ENCODE results near the gene NXPE4. TPM values are rescaled to one million over a fixed set of nuclear protein-coding genes. Genes with fewer than 3 reads are reported as not detected.
"Not testable (repeated sequence)": the region's sequence is repeated elsewhere in the genome, so short reads cannot be mapped to it uniquely, and the experiment has no call there.

NXPE4 gene
- total RNA-seq, 1 donor from 2014 or later, result not detected

DNA sequence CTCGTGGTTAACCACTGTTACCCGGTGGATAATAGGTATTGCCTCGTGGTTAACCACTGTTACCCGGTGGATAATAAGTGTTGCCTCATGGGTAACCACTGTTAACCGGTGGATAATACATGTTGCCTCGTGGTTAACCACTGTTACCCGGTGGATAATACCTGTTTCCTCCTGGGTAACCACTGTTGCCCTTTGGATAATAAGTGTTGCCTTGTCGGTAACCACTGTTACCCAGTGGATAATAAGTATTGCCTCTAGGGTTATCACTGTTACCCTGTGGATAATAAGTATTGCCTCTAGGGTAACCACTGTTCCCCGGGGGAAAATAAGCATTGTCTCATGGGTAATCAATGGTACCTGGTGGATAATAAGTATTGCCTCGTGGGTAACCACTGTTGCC lies 15.0 kb upstream of the NXPE4 start:
- no peak for DNase-seq

DNA sequence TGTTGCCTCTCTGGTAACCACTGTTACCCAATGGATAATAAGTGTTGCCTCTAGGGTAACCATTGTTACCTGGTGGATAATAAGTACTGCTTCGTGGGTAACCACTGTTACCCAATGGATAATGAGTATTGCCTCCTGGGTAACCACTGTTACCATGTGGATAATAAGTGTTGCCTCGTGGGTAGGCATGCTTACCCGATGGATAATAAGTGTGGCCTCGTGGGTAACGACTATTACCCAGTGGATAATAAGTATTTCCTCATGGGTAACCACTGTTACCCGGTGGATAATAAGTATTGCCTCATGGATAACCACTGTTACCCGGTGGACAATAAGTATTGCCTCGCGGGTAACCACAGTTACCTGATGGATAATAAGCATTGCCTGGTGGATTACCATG lies 13.8 kb upstream of the NXPE4 start:
- no peak for DNase-seq

DNA sequence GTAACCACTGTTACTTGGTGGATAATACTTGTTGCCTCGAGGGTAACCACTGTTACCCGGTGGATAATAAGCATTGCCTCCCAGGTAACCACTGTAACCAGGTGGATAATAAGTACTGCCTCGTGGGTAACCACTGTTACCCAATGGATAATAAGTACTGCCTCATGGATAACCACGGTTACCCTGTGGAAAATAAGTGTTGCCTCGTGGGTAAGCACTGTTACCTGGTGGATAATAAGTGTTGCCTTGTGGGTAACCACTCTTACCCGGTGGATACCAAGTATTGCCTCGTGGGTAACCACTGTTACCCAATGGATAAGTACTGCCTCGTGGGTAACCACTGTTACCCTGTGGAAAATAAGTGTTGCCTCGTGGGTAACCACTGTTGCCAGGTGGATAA lies 13.0 kb upstream of the NXPE4 start:
- not testable (repeated sequence) for DNase-seq

DNA sequence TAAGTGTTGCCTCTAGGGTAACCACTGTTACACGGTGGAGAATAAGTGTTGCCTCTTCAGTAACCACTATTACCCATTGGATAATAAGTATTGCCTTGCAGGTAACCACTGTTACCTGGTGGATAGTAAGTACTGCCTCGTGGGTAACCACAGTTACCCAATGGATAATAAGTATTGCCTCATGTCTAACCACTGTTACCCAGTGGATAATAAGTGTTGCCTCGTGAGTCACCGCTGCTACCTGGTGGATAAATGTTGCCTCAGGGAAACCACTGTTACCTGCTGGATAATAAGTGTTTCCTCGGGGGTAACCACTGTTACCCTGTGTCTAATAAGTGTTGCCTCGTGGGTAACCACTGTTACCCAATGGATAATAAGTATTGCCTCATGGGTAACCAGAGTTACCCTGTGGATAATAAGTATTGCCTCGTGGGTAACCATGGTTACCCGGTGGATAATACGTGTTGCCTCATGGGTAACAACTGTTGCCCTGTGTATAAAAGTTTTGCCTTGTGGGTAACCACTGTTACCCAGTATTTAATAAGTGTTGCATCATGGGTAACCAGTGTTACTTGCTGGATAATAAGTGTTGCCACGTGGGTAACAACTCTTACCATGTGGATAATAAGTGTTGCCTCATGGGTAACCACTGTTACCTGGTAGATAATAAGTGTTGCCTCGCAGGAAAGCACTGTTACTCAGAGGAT lies 12.3 kb upstream of the NXPE4 start:
- no peak for DNase-seq

DNA sequence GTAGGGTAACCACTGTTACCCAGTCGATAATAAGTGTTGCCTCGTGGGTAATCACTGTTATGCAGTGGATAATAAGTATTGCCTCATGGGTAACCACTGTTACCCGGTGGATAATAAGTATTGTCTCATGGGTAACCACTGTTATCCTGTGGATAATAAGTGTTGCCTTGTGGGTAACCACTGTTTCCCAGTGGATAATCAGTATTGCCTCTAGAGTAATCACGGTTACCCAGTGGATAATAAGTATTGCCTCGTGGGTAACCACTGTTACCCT lies 11.2 kb upstream of the NXPE4 start:
- not testable (repeated sequence) for DNase-seq

DNA sequence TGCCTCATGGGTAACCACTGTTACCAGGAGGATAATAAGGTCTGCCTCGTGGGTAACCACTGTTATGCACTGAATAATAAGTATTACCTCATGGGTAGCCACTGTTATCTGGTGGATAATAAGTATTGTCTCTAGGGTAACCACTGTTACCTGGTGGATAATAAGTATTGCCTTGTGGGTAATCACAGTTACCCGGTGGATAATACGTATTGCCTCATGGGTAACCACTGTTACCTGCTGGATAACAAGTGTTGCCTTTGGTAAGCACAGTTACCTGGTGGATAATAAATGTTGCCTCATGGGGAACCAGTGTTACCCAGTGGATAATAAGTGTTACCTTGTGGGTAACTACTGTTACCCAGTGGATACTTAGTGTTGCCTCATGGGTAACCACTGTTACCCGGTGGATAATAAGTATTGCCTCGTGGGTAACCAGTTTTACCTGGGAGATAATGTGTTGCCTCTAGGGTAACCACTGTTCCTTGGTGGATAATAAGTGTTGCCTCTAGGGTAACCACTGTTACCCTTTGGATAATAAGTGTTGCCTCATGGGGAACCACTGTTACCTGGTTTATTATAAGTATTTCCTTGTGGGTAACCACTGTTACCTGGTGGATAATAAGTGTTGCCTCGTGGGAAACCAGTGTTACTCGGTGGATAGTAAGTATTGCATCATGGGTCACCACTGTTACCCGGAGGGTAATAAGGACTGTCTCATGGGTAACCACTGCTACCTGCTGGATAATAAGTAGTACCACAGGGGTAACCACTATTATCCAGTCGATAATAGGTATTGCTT lies 10.6 kb upstream of the NXPE4 start:
- no peak for DNase-seq

DNA sequence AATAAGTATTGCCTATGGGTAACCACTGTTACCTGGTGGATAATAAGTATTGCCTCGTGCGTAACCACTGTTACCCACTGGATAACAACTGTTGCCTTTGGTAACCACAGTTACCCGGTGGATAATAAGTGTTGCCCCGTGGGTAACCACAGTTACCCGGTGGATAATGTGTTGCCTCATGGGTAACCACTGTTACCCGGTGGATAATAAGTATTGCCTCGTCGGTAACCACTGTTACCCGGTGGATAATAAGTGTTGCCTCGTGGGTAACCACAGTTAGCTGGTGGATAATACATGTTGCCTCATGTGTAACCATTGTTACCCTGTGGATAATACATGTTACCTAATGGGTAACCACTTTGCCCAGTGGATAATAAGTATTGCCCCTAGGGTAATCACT lies 9.8 kb upstream of the NXPE4 start:
- DNase-seq, result no peak

DNA sequence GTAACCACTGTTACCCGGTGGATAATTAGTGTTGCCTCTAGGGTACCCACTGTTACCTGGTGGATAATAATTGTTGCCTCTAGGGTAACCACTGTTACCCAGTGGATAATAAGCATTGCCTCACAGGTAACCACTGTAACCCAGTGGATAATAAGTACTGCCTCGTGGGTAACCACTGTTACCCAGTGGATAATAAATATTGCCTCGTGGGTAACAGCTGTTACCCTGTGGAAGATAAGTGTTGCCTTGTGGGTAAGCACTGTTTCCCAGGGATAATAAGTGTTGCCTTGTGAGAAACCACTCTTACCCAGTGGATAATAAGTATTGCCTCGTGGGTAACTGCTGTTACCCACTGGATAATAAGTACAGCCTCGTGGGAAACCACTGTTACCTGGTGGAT lies 9.3 kb upstream of the NXPE4 start:
- no peak for DNase-seq

DNA sequence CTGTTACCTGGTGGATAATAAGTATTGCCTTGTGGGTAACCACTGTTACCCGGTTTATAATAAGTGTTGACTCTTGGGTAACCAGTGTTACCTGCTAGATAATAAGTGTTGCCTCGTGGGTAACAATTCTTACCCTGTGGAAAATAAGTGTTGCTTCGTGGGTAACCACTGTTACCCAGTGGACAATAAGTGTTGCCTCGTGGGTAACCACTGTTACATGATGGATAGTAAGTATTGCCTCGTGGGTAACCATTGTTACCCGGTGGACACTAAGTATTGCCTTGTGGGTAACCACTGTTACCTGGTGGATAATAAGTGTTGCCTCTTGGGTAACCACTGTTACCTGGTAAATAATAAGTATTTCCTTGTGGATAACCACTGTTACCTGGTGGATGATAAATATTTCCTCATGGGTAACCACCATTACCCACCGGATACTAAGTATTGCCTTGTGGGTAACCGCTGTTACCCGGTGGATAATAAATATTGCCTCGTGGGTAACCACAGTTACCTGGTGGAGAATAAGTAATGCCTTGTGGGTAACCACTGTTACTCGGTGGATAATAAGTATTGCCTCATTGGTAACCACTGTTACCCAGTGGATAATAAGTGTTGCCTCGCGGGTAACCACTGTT lies 8.7 kb upstream of the NXPE4 start:
- no peak for DNase-seq

DNA sequence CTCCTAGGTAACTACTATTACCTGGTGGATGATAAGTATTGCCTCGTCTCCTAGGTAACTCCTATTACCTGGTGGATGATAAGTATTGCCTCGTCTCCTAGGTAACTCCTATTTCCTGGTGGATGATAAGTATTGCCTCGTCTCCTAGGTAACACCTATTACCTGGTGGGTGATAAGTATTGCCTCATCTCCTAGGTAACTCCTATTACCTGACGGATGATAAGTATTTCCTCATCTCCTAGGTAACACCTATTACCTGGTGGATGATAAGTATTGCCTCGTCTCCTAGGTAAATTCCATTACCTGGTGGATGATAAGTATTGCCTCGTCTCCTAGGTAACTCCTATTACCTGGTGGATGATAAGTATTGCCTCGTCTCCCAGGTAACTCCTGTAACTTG lies 7.6 kb upstream of the NXPE4 start:
- DNase-seq, result not testable (repeated sequence)

DNA sequence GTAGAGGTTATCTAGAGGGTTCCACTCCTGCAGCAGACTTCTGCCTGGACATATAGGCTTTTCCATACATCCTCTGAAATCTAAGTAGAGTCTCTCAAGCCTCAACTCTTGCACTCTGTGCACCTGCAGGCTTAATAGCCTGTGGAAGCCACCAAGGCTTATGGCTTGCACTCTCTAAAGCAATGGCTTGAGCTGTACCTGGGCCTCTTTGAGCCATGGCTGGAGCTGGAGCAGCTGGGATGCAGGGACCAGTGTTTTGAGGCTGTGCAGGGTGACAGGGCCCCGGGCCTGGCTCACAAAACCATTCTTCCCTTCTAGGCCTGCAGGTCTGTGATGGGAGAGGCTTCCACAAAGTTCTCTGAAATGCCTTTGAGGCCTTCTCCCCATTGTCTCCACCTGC lies 2.9 kb upstream of the NXPE4 start:
- DNase-seq, result no peak

DNA sequence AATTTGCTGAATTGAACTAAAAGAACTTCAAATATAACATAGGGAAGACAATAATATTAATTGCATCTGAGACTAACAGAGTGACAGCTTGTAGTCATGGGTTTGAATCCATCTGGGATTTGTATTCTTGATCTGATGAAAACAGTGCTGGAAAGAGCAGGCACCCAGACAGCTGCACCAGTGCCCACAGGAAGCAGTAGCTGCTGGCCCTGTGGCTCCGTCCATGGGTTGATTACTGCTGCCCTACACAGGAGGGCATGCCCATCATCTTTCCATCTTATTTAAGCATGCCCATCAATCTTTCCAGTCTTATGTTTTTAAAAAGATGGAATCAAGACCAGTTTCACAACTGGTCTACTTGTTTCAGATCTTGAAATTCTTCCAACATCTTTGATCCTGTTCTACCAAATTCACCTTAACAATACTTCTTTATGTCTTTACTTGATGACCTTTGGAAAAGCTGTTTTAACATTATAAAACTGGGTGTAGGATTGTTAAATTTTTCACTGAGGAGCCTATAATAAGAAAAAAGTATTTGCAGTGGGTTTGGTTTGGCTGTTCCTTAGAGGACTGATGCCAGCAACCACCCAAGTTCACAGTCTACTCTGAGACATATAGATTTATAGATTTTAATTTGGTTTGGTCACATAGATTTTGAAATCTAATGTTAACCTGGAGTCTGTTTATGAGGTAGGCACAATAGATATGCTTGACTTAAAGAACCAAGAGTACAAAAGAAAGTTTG lies 761 bp upstream of the NXPE4 start:
- DNase-seq, result no peak

DNA sequence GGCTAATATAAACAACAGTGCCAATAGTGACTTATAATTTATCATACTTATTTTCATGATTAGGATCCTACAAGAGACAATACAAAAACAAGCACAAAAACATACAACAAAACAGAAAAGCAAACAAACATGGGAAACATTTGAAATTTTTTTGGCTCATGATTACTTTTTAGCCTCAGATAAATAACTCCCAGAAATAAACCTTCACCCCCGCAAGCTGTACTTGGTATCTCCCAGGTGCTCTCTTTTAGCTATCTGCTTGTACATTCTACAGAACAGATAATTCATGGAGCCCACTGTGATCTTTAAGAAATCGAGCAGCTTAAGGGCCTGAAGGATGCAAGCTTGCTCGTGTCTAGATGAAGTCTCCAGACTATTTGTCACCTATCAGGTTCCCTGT lies 883 bp downstream of the NXPE4 start:
- no peak for DNase-seq

DNA sequence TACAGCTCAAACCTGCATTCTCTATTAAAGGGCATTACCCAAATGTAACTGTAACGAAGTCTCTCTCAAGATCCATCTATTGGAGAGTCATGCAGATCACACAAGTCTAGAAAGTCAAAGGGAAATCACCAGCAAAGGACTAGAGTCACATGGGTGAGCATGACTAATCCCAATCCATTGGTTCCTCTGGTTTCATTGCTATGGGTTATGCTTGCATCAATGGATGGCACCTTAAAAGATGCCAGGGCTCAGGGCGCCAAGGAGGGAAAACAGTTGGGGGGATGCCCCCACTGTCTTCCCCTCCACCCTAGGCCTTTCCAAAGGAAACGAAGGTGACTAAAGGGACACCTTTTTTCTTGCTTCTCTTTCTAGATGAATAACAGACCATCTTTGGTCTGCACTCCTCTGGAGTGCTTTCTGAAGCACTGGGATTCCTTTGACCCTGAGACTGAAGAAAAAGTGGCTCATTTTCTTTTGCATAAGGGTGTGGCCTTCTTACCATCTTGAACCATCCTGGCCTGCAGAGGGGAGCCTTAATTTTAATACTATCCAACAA lies 8.1 kb downstream of the NXPE4 start:
- no peak for DNase-seq

DNA sequence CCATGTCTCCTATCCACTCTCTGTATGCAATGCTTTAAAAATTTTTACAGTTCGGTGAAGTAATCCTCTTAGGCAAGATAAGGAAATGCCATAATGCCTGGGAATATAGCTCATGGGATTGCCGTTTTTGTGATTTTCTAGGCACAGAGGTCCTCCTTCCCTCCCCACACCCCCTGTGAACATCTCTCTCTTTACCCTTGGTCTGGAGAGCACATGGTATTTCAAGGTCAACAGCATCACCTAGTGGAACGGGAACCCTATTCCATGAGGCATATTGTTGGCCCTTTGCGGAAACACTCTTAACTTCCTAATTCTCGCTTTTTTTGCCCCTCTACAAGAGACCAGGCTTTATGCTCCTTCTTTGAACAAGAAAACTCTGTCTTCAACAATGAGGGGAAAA lies 8.8 kb downstream of the NXPE4 start:
- no peak for DNase-seq

DNA sequence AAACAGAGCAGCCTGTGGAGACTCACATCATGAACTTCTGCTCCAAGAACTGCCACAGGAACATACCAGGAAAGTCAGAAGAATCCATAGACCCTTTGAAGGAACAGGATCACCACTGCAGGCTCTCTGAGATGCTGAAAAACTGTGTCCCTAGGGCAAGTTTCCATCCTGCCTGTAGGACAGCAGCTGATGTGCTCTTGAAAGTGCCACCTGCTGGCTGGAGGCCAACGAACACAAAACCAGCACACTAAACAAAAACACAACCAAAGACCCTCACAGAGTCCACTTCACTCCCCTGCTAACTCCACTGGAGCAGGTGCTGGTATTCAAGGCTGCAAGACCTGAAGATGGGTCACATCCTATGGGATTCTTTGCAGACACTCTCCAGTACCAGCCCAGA lies 23.9 kb downstream of the NXPE4 start:
- no peak for DNase-seq

DNA sequence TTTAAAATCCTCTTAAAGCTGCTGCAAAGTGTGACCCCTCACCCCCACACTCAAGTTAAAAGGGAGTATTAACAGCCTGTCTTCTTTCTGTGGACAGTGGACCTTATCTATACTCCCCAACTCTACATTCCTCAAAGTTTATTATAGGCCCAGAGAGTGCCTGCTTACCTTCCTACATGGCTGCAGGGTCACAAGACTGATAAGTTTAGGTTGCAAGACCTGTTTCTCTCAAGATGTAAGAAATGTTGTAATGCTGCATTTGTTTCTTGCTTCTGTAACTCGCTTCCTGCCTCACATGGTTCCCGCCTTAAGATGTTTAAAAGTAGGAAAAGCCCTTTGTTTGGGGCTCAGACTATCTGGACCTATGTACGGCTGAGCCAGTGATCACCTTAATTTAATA lies 25.8 kb downstream of the NXPE4 start:
- DNase-seq, result no peak

DNA sequence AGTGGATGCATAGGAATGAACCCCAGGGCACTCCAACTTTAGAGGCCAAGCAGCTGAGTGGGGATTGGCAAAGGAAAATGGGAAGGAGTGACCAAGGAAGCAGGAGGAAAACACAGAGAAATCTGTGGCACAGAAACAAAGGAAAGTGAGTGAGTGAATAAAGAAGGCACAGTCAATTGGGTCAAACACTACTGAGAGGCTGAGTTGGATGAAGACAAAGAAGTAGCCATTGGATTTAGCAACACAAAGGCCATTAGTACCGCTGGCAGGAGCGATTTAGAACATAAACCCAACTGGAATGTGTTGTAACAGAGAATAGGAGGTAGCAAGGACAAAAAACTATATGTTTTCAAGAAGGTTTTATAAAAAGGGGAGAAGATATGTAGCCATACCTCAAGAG lies 29.3 kb downstream of the NXPE4 start:
- DNase-seq, result no peak

DNA sequence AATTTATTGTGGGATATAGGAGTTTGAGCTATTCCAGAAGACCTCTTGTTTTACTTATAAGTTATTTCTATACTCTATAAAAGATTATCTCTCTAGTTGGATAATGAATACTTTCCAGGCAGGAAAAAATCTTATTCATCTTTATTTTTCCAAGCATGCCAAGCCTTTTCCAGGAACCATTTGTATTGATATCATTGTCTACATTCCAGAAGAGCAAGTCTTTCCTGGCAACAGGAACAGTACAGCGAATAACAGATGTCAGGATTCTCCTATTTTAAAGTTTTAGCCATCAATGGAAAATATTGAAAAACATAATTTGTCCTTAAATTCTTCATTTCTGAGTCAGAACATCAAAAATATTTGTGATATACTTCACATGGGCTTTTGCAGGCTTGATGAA lies 30.8 kb downstream of the NXPE4 start:
- no peak for DNase-seq

DNA sequence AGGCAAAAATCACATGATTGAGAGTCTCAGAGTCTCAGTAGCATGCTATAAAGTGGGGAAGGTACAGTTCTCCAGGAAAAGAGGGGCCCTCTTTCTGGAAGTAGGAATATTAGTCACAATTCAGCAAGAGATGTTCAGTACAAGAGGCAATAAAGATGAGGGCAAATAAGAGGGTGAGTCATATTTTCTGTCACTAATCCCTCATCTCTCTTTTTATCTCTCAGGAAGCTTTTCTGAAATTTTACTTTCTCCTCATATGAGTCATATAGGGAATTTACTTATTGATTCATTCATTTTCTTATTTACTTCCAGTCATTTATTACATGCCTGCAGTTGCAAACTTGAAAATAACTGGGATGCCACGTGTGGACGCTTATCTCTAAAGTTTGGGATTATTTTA lies 32.5 kb downstream of the NXPE4 start:
- no peak for DNase-seq

DNA sequence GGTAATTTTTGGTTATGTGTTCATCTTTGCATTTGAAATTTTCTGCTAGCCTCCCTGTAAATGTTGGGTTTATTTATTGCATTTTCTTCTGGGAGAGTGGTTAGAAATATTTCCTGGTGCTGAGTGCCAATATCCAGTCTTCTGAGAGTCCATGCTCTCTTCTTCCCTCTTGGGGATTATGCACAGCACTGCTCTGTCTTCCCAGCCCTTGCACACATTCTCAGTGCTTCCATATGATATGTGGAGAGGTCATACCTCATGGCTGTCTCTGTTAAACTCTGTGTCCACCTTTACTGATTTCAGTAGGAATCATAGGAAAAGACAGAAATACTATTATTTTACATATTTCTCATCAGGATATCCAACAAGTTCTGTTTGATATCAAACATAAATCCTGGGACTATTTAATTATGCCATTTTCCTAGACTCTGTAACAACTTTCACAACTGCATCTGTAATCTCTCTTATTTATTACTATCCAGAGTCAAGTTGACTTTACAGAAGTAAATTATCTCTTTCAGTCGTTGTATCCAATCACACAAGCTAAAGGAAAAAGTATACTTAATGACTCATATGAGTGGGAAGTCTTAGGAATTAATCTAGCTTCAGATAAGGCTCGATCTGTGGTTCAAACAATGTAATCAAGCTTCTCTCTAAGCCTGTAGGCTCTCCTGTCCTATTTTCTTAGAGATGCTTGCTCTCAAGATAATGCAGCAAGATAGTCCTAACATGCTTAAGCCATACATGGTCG lies 33.2 kb downstream of the NXPE4 start:
- no peak for DNase-seq
